LNCAP (cell line): ENCODE measurements around the gene TBC1D9B.

Experiments used
- TF ChIP-seq, protein P1 (sequence below): fragments of 450-650 bp; IDR thresholded peaks from 2 replicates; pipeline ENCODE4 v1.5.1; 2017; ENCODE audit warnings: mild to moderate bottlenecking

The TBC1D9B gene

DNA sequence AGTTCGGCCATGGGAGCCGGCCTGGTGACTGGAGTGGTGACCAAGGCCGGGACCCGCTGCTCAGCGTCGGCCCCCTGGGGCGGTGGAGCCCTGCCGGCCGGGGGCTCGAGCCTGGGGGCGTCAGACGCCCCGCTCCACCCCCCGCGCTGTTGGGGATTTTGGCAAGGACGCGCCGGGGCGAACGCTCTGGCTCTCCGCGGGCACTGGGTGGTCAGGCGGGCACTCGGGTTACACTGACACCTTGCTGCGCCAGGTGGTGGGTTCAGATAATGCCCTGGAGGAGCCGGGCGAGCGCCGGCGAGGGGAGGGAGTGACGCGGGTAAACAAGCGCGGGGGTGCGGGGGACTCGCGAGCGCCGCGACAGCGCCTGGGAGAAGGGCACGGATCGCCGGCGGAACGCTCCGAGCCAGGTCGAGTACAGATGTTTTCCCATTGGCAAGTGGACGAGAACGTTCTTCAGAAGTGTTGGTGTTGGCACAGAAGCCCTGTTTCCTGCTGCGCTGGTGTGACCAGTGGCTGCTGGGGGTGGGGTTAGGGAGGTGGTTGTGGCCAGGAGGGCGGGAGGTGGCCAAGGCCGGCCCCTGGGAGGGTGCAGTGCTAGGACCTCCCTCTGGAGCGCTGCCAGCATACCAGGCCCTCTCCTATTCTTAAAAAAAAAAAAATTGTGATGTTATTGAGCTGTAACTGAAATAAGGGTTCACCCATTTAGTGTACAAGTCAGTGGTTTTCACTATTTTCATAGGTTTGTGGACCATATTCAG, 86.2 kb downstream of the TBC1D9B start:
- TF ChIP-seq, protein P1, sequence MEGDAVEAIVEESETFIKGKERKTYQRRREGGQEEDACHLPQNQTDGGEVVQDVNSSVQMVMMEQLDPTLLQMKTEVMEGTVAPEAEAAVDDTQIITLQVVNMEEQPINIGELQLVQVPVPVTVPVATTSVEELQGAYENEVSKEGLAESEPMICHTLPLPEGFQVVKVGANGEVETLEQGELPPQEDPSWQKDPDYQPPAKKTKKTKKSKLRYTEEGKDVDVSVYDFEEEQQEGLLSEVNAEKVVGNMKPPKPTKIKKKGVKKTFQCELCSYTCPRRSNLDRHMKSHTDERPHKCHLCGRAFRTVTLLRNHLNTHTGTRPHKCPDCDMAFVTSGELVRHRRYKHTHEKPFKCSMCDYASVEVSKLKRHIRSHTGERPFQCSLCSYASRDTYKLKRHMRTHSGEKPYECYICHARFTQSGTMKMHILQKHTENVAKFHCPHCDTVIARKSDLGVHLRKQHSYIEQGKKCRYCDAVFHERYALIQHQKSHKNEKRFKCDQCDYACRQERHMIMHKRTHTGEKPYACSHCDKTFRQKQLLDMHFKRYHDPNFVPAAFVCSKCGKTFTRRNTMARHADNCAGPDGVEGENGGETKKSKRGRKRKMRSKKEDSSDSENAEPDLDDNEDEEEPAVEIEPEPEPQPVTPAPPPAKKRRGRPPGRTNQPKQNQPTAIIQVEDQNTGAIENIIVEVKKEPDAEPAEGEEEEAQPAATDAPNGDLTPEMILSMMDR: no peak

DNA sequence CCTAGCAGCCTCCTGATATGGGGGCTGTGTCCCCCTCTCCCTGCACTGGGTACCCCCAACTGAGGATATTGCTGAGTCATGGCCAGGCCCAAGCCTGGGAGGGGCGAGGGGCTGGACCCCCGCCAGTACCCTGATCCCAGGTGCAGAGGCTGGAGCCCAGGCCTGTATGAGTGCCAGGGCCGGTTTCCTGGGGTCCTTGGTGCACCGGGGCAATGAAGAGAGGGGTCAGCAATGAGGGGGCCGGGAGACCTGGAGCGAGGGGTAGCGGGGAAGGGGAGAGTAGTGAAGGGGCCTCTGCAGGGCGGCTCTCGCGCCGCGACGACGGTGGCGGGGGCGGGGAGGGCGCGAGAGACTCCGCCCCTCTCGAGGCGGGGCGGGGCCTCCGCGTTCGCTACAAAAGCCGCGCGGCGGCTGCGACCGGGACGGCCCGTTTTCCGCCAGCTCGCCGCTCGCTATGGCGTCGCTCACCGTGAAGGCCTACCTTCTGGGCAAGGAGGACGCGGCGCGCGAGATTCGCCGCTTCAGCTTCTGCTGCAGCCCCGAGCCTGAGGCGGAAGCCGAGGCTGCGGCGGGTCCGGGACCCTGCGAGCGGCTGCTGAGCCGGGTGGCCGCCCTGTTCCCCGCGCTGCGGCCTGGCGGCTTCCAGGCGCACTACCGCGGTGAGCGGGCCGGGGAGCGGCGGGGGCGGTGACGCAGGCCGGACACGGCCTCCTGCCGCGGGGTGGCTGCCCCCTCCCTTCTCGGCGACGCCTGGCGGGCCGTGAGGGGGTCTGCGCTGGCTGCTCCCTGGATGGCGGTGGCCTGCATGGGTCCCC, 87.0 kb downstream of the TBC1D9B start, which contains the start of gene SQSTM1:
TSS of gene SQSTM1 (plus strand) at position 423 of the 815 bp plus-strand sequence. CDS start at position 455, 32 bp downstream.
- TF ChIP-seq, protein P1: no peak

DNA sequence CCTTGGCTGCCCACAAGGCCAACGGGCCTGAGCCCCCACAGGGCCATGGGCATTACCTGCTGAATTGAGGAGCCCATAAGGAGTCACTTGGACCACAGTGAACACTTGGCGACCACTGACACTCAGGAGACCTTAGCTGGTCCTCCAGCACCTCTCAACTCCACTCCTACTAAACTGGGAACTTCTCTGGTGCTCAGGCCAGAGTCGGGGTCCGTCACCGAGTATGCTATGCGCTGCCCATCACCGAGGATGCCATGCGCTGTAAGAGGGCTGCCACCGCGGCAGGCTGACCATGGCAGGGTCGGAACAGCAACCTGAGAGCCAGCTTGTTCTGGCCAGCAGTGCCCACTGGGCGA, 87.6 kb downstream of the TBC1D9B start:
- TF ChIP-seq, protein P1: no peak

DNA sequence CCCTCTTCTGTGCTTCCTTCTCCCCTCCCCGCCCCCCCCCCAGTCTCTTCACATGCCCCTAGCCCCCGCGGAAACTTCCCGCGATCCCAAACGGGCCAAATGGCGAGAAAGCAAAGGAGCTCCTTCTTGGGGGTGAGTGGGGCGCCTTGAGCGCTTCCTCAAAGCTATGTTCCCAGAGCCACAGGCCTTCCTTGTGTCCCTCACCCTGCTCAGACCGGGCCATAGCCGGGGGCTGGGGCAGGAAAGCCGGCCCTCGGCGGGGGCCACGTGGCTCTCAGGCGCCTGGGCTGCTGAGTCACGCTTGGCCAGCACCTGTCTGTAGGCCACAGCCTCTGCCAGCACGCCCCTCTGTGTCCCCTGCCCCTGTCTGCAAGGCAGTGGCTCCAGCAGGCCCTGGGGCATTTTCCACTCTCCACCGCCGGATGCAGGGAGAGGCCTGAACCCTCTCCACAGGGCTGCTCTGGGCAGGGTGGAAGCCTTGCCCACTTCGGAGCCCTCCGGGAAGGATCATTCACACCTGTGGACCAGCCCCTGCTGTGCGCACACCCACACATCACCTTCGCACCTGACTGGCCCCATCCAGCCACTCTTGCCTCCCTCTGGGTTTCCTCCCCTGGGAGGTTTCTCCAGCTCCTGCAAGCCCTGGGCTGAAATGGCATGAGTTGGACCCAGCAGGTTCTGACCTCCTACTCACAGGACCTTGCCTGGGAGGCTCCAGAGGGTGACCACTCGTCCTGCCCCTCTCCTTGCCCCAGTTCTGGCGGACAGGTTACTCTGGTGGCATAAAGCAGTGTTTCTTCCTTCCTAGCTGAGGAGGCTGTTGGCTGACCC, 88.2 kb downstream of the TBC1D9B start:
- TF ChIP-seq, protein P1: no peak

DNA sequence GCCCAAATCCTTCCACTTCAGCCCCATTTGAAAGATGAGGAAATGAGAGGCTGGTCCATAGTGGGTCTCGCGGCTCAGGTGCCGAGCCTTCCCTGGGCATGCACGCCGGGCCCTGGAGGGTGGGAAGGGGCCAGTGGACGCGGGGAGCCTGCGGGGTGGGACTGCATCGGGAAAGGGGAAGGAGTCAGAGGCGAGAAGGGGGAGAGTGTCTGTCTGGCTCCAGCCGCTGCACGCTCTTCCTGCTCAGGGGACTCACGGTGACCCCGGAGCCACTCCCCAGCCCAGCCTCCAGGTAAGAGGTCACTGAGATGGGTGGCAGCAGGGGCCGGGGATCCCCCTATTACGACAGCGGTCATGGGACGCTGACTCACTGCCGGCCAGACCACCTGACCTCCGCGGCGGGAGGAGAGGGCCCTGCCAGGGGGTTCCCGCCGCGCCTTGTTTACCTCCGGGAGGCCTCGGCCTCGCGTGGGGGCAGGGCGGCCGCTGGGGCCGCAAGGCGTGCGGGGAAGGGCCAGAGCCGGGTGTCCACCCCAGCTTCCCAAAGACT, 88.9 kb downstream of the TBC1D9B start:
- TF ChIP-seq, protein P1: no peak

DNA sequence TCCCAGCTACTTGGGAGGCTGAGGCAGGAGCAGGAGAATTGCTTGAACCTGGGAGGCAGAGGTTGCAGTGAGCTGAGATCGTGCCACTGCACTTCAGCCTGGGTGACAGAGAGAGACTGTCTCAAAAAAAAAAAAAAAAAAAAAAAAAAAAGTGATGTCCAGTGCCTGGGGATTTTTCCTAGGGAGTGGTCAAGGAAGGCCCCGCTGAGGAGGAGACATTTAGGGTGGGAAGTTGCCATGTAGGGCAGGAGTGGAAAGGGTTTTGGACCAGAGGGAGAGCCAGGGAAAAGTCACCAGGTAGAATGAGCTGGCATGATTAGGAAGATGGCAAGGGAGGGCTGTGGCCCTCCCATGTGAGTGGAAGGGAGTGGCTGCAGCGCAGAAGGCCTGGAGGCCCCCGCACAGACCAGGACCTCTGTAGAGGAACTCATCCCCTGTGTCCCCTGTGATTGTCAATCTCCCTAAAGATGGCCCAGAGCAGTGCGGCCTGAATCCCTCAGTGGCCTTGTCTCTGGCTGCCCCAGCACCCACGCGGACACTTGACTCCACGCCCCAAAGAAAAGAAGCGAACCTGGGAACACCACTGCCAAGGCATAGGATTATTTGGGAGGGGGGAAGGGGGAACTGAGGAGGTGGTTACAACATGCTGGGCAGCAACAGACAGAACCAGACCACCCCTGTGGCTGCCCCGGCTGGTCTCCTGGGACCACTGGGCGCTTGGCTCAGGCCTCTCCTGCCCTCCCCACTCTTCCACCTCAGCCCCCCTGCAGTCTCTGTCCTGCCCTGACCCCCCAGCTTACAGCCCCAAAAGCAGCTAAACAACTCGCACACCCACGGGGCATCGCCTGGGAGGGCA, 89.6 kb downstream of the TBC1D9B start:
- TF ChIP-seq, protein P1: no peak
